ENCODE results near the gene MTG2. TPM values are rescaled to one million over a fixed set of nuclear protein-coding genes. Genes with fewer than 3 reads are reported as not detected.

Gene MTG2
- total RNA-seq, 4 donors from 2014 or later = 21.4 to 42.0 (median 29.1) TPM

- no peak for TF ChIP-seq POLR2A (IDR thresholded peaks at IDR 0.05)
- no peak for TF ChIP-seq CTCF (IDR thresholded peaks at IDR 0.05)
- WGBS, 2 donors = 86 to 90% methylated on average over 4 to 14 of the region's 18 CpGs
- H3K4me3 ChIP-seq (ENCODE audit: low read depth, poor library complexity, severe bottlenecking) = no peak overlapping the region
- intact Hi-C loops (cut with DNase I; ENCODE audit: low total_unique reads) = no loop called here
- no peak for DNase-seq (ENCODE audit: low spot score in 2 of 2)
Observed at GRCh38 chr20:62222266-62222850, 39.5 kb downstream of the MTG2 start.

GRCh38 chr20:62222972-62223371 is 40.1 kb downstream of the MTG2 start:
- DNase-seq (ENCODE audit: low spot score in 2 of 2) = no peak
- WGBS, 2 donors = 80 to 81% methylated on average over 11 to 13 of the region's 13 CpGs
- TF ChIP-seq CTCF (IDR thresholded peaks at IDR 0.05) = no peak
- no peak for TF ChIP-seq POLR2A (IDR thresholded peaks at IDR 0.05)
- no peak overlapping the region for H3K4me3 ChIP-seq (ENCODE audit: low read depth, poor library complexity, severe bottlenecking)
- intact Hi-C loops (cut with DNase I; ENCODE audit: low total_unique reads) = no loop called here

GRCh38 chr20:62223571-62223970 is 40.7 kb downstream of the MTG2 start:
- H3K4me3 ChIP-seq (ENCODE audit: low read depth, poor library complexity, severe bottlenecking) = no peak overlapping the region
- WGBS, 2 donors = 82 to 88% methylated on average over 6 to 9 of the region's 9 CpGs
- no peak for DNase-seq (ENCODE audit: low spot score in 2 of 2)
- TF ChIP-seq CTCF (IDR thresholded peaks at IDR 0.05) = no peak
- TF ChIP-seq POLR2A (IDR thresholded peaks at IDR 0.05) = no peak
- intact Hi-C loops (cut with DNase I; ENCODE audit: low total_unique reads) = no loop called here

GRCh38 chr20:62224113-62224855 is 41.5 kb downstream of the MTG2 start:
- intact Hi-C loops (cut with DNase I; ENCODE audit: low total_unique reads) = no loop called here
- no peak for TF ChIP-seq POLR2A (IDR thresholded peaks at IDR 0.05)
- TF ChIP-seq CTCF (IDR thresholded peaks at IDR 0.05) = no peak
- WGBS, 2 donors = 68 to 69% methylated on average over 20 to 21 of the region's 21 CpGs
- no peak overlapping the region for H3K4me3 ChIP-seq (ENCODE audit: low read depth, poor library complexity, severe bottlenecking)
- DNase-seq (ENCODE audit: low spot score in 2 of 2) = no peak

DNA sequence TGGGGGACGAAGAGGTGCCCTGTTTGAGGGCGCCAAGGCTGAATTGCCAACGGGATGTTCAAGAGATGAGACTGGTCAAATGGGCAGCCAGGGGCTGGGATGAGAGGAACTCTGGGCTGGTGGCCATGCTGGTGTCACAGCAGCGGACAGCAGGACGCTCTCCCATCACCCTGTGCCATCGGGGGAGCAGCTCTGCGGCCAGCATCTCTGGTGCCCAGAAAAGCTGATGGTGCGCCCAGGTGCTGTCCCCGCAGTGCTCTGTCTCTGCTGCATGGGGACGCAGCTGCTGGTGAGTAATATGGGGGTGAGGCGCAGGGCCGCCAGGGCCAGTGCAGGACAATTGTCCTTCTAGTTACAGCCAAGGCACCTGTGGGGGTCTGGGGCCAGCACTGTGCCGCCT is 42.2 kb downstream of the MTG2 start:
- no peak overlapping the region for H3K4me3 ChIP-seq (ENCODE audit: low read depth, poor library complexity, severe bottlenecking)
- WGBS, 2 donors = 88 to 92% methylated on average over 10 to 13 of the region's 13 CpGs
- TF ChIP-seq CTCF (IDR thresholded peaks at IDR 0.05) = no peak
- TF ChIP-seq POLR2A (IDR thresholded peaks at IDR 0.05) = no peak
- no peak for DNase-seq (ENCODE audit: low spot score in 2 of 2)
- intact Hi-C loops (cut with DNase I; ENCODE audit: low total_unique reads) = no loop called here

Data from lower leg skin (tissue), 4 donors.